HG03025 (cell line): Measurements from ENCODE around the gene TGFBR3.

Experiments used
- ATAC-seq: cut with Tn5 transposase; IDR thresholded peaks from one replicate; pipeline ENCODE4 v1.9.1; 2021; ENCODE audit warnings: mild to moderate bottlenecking, moderate library complexity; ENCODE audit not compliant: unreplicated experiment, low FRiP score

TGFBR3 gene

DNA sequence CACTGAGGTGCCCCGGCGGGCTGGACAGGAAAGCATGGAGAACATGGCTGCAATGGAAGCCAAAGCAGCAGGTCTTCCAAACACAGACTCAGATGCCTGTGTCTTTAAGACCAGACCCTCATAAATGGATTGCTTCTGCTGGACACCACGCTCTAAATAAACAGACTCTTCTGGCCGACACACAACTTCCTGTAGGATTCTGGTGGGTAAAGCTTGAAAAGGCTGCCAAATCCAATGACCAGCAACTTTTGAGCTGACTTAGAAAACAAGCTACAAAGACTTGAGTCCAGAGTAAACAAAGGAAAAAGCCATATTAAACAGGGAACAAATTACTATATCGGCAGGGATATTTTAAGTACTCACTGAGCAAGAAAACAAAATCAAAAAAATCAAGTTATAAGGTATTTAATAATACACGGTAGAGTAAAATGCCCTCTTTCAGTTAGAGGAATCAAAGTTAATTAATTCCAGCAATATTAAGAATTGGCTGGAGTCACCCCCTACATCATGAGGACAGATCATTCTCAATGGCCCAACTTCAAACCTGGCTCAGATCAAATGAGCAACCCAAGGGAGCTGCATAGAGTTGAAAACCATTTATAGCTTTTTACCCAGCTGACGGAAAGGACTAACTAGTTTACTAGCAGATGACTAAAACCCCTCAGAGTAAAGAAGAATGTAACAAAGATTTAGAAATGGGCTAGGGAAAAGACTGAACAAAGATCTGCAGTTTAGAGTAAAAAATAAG is 102.4 kb downstream of the TGFBR3 start:
- no peak for ATAC-seq

DNA sequence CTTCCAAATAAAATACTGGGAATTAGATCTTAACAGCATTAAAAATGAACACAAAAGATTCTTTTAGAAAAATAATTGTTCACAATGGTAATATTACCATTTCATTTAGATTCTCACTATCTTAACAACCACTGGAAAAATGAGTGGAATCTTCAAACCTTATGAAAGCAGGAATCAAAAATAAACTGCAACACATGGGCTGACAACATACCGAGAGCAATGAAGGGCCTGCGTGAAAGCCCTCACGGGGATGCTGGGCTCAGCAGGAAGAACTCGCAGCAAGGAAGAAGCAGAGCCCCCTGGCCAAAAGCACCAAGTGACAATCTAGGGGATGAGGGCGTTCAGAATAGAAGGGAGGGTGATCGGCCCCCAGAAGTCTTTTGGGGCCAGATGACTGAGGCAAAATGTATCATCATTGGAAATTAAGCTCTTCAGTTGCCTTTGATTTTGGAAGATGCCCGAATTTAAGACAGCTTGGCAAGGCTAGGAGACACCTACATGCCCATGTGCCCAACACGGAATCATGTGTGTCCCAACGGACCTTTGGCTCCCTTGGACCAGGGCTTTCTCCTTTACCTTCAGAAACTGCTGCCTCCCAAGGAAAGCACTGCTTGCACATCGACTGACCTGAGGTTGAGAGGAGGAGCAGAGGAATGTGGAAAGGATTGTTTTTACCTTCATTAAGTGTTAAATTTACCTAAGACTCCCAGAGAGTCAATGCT is 103.9 kb downstream of the TGFBR3 start:
- no peak for ATAC-seq

GRCh38 chr1:91781371-91781825 is 104.6 kb downstream of the TGFBR3 start:
- ATAC-seq = no peak

GRCh38 chr1:91779548-91780021 is 106.4 kb downstream of the TGFBR3 start:
- ATAC-seq = no peak

DNA sequence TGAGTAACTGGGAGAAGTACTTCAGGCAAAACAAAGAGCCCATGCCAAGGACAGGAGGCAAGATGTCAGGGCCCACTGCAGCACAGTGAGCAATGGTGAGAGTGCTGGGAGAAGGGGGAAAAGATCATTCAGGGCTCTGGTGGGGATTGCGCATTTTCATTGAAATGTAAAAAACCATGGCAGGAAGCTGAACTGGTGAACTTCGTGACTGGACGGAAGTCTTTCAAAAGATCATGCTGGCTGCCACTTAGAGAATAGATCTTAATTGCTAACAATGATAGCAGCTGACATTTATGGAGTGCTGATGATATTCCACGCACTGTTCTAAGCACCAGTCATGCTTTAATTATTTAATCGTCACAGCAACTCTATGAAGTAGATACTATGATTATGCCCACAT is 107.0 kb downstream of the TGFBR3 start:
- no peak for ATAC-seq

DNA sequence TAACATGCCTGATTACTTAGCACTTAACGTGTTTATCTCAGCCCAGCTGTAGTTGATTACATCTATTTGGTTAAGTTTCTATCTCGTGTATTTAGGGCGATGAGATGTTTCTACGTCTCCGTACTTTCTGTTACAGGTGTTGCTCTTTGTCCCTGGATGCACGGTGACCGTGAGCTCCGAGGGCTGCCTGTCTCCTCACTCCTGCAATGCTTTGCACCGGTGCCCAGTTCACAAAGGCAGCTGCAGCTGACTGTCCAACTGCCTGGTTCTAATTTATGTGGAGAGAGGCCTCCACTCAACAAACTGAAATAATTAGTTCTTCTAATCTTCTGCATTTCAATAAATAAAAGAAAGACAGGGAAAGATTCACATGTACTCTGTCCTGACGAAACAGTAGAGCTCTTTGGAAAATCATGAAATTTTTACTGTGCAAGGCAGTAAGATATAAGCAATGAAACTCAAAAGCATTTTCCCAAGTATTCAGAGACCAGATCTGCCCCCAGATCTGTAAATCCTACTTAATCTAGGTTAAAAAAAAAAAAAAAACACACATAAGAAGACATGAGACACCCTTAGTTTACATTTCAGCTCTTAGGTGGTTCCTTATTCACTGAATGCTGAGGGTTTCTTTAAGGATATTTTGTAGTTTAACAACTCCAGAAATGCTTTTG is 108.2 kb downstream of the TGFBR3 start:
- ATAC-seq = no peak

DNA sequence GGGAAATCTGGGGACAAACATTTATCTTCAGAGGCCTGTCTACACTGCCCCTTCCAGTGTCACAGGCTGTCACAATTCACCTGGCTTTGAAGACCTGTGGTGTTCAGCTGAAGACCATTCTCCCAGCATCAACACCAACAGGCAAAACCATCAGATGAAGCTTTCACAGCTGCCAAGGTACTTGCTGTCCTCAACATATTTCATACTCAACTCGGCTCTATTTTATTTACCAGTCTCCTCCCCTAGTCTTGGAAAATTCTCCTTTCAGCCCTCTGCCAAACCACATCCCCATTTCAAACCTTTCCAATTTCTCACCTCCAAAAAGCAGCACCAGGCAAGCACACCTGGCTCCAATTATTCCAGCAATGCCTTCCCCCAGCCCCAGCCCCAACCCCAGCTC is 108.8 kb downstream of the TGFBR3 start:
- no peak for ATAC-seq

DNA sequence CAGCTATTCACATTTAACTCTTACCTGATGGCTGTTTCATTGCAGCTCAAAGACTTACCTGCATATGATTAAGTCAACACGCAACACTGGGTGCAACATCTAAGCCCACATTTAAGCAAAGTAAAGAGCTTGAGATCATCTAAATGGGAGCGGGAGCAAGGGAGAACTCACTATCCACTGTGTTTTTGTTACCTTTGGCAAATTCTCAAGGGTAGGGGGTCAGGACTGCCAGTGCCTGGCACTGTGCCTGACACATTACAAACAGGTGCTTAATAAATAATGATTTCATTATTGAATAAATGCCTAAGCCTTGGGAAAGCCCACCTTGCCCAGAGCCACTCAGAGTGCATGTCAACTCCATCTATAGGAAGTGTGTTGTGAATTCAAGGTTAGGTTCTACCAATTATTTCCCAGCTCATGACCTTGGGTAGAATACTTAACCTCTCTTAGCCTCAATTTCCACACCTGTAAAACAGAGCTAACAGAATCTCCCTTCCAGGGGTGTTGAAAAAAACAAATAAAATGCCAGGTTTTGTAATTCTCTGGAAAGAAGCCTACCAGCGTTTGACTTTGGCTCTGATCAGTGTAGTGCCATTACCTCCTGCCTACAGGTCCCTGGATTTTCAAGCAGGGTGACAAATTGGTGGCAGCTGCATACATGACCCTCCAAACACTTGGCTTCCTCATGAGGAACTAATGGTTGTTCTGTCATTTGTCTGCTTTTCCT is 109.7 kb downstream of the TGFBR3 start:
- ATAC-seq = no peak

- no peak for ATAC-seq
Observed at GRCh38 chr1:91775227-91775626, 110.7 kb downstream of the TGFBR3 start.

DNA sequence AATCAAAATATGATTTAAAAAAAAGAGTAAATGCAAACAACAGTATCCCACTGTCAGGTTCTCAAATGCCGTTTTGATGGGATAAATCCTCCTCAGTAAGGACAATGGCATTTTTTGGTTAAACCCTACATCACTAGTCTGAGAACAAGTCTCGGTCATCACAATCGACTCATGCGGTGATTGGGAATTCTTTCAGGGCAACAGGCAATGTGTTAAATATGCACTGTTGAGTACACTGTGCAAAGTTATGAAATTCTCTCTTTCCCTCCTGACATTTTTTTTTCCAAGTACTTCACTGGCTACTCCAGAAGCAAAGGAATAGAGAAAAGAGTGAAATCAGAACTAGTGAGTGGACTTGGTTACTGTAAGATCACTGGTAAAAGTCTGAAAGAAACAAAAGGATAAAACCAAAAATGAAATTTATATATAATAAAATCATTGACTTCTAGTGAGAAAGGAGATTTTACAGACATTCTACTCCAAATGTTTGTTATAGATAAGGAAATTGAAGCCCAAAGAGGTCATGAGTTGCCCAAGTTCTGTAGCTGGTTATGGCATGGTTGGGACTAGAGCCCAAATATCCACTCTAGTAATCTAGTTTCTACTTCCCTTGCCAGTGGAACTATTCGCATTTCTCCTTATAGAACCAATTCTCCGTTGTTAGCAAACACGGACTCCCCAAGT is 111.3 kb downstream of the TGFBR3 start:
- no peak for ATAC-seq

- no peak for ATAC-seq
Observed at GRCh38 chr1:91771717-91772116, 114.2 kb downstream of the TGFBR3 start.

- ATAC-seq = no peak
Observed at GRCh38 chr1:91770667-91771268, 115.2 kb downstream of the TGFBR3 start.

DNA sequence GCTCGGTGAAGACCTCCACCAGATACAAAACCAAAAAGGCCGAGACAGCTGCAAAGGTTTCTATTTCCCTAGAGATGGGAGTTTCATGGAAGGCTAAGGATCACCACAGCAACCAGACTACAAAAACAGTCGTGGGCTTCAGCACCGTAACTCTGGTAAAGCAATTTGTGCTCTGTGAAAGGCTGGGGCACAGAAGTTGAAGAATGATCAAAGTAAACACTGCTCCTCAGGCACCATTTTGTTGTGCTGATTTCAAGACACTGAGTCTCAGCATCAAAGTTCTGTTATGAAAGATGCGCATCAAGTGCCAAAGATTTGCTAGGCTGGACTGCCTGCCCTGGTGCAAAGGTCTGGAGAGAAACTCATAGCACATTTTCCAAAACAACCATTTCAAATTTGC is 116.2 kb downstream of the TGFBR3 start:
- no peak for ATAC-seq

GRCh38 chr1:91768786-91769725 is 116.9 kb downstream of the TGFBR3 start:
- ATAC-seq = no peak

GRCh38 chr1:91768120-91768519 is 117.8 kb downstream of the TGFBR3 start:
- ATAC-seq = no peak

DNA sequence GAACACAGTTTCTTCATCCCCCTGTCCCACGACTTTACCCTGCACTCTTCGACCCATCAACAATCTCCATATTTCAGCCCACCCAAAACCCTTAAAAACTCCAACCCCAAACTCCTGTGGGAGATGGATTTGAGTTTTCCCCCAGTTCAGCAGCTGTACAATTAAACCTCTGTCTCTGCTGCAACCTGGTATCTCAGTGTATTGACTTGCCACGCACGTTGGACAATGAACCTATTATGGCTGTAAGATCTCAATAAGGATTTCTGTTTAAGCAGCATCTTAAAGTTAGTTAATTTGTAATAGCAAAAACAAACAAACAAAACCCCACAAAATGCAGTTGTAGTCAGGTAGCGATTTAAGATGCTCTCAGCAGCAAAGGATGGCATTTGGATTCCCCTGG is 119.1 kb downstream of the TGFBR3 start:
- ATAC-seq = no peak

DNA sequence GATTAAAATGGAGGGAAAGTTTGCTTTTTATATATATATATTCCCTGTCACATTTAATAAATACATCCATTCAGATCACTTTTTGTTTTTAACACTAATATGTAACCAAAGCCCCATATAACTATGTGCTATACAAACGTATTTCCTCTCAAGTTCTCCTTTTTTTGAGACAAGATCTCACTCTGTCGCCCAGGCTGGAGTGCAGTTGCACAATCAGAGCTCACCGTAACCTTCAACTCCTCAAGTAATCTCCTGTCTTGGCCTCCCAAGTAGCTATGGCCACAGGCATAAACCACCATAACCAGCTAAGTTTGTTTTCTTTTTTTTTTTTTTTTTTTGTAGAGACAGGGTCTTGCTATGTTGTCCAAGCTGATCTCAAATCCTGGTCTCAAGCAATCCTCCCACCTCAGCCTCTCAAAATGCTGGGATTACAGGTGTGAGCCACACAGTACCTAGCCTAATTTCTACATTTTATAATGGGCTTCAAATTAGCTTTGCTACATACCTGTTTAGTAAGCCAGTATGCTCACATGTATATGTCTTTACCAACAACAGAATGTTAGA is 120.0 kb downstream of the TGFBR3 start:
- ATAC-seq = no peak

DNA sequence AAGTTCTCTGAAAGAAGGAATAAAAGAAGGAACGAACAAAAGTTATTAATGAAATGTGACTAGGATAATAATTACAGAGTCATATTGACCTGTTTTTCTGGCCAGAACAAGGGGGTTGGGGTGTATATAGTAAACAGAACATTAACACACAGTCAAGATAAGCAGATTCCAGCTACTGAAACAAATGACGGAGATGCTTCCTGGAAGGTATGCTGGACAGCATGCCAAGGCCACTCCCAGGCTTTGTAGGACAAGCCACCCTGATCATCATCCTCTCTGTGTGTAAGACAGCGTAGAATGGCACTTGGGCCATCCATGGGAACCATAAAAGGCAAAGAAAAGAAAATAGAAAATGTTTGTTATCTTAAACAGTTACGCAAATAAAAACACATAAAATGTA is 120.7 kb downstream of the TGFBR3 start:
- no peak for ATAC-seq
